ENCODE measurements around the gene GNPTAB. TPM values are rescaled to one million over a fixed set of nuclear protein-coding genes. Genes with fewer than 3 reads are reported as not detected.
A peak's percentile ranks its signal among the peaks of the same experiment; 100 is the strongest.

Gene GNPTAB
- total RNA-seq, 1 donor from 2014 or later = 43.7 TPM

GRCh38 chr12:101832030-101832429, 1.3 kb upstream of the GNPTAB start:
- H3K4me3 Mint-ChIP-seq (ENCODE audit: unreplicated experiment) = no peak overlapping the region
- no peak overlapping the region for H3K27ac Mint-ChIP-seq (ENCODE audit: unreplicated experiment)
- H3K4me1 Mint-ChIP-seq (ENCODE audit: low read depth, unreplicated experiment) = peaks cover 2% of the 10 kb centered on the region
- no peak overlapping the region for H3K4me3 ChIP-seq (ENCODE audit: insufficient read depth, low read depth, low read length)
- no peak overlapping the region for H3K27ac ChIP-seq (ENCODE audit: low read depth, low read length)
- H3K79me2 ChIP-seq (ENCODE audit: insufficient read depth, low read length) = peaks cover 8% of the 10 kb centered on the region
- FAIRE-seq = no peak
- no peaks in the 10 kb centered on the region for H3K27me3 Mint-ChIP-seq (ENCODE audit: low read depth, unreplicated experiment)
- no peaks in the 10 kb centered on the region for H3K36me3 ChIP-seq (ENCODE audit: insufficient read depth, low read length)
- no peak for TF ChIP-seq EZH2 (IDR thresholded peaks at IDR 0.05; ENCODE audit: insufficient read depth, low read length)
- TF ChIP-seq CTCF (IDR thresholded peaks at IDR 0.05; ENCODE audit: insufficient read depth, low read depth, low read length) = no peak
- H3K9me3 ChIP-seq (ENCODE audit: insufficient read depth, low read depth, low read length) = no peaks in the 10 kb centered on the region
- H3K36me3 Mint-ChIP-seq (ENCODE audit: low read depth, unreplicated experiment) = no peaks in the 10 kb centered on the region
- no peak overlapping the region for H2AFZ ChIP-seq (ENCODE audit: low read depth, low read length)
- no peaks in the 10 kb centered on the region for H4K20me1 ChIP-seq (ENCODE audit: insufficient read depth, low read length)
- no peak overlapping the region for H3K4me2 ChIP-seq (ENCODE audit: low read length)
- no peak overlapping the region for H3K9ac ChIP-seq (ENCODE audit: low read length)
- no peak for DNase-seq (ENCODE audit: low read depth)
- no peaks in the 10 kb centered on the region for H3K27me3 ChIP-seq (ENCODE audit: insufficient read depth, low read length)
- peaks cover 5% of the 10 kb centered on the region for H3K4me1 ChIP-seq (ENCODE audit: insufficient read depth, low read length)
- H3K9me3 Mint-ChIP-seq (ENCODE audit: unreplicated experiment) = no peaks in the 10 kb centered on the region

GRCh38 chr12:101829639-101830366, 956 bp downstream of the GNPTAB start:
- FAIRE-seq (no peak), DNase-seq (ENCODE audit: low read depth) (no peak)
- Mint-ChIP-seq H3K36me3 (ENCODE audit: low read depth, unreplicated experiment) (no peaks in the 10 kb centered on the region), H3K9me3 (ENCODE audit: unreplicated experiment) (no peaks in the 10 kb centered on the region), H3K4me1 (ENCODE audit: low read depth, unreplicated experiment) (peaks cover 5% of the 10 kb centered on the region), H3K27ac (ENCODE audit: unreplicated experiment) (peak overlapping the region; percentile 78), H3K27me3 (ENCODE audit: low read depth, unreplicated experiment) (no peaks in the 10 kb centered on the region), H3K4me3 (ENCODE audit: unreplicated experiment) (peak overlapping the region; percentile 99)
- Histone ChIP-seq H4K20me1 (ENCODE audit: insufficient read depth, low read length) (peaks cover 6% of the 10 kb centered on the region), H3K4me3 (ENCODE audit: insufficient read depth, low read depth, low read length) (peak overlapping the region; percentile 83), H2AFZ (ENCODE audit: low read depth, low read length) (peak overlapping the region; percentile 96), H3K79me2 (ENCODE audit: insufficient read depth, low read length) (peaks cover 14% of the 10 kb centered on the region), H3K36me3 (ENCODE audit: insufficient read depth, low read length) (no peaks in the 10 kb centered on the region), H3K4me2 (ENCODE audit: low read length) (peak overlapping the region; percentile 88), H3K27me3 (ENCODE audit: insufficient read depth, low read length) (no peaks in the 10 kb centered on the region), H3K9me3 (ENCODE audit: insufficient read depth, low read depth, low read length) (no peaks in the 10 kb centered on the region), H3K27ac (ENCODE audit: low read depth, low read length) (peak overlapping the region; percentile 39), H3K9ac (ENCODE audit: low read length) (peak overlapping the region; percentile 88), H3K4me1 (ENCODE audit: insufficient read depth, low read length) (peaks cover 5% of the 10 kb centered on the region)
- TF ChIP-seq EZH2 (IDR thresholded peaks at IDR 0.05; ENCODE audit: insufficient read depth, low read length) = no peak
- no peak for TF ChIP-seq CTCF (IDR thresholded peaks at IDR 0.05; ENCODE audit: insufficient read depth, low read depth, low read length)

All from astrocyte (in vitro differentiated cells and primary cell).